Stimulated activated CD8-positive, alpha-beta memory T cell treated with anti-CD3 and anti-CD28 coated beads, Interleukin-4, amount 100 ng/mL, for 24 hours (primary cell): ENCODE results near the gene DMRTB1.

Experiments
- DNase-seq: peaks from one replicate; pipeline ENCODE4 v3.0.0-alpha.2; 2020; ENCODE audit warnings: low read depth

The DMRTB1 gene

DNA sequence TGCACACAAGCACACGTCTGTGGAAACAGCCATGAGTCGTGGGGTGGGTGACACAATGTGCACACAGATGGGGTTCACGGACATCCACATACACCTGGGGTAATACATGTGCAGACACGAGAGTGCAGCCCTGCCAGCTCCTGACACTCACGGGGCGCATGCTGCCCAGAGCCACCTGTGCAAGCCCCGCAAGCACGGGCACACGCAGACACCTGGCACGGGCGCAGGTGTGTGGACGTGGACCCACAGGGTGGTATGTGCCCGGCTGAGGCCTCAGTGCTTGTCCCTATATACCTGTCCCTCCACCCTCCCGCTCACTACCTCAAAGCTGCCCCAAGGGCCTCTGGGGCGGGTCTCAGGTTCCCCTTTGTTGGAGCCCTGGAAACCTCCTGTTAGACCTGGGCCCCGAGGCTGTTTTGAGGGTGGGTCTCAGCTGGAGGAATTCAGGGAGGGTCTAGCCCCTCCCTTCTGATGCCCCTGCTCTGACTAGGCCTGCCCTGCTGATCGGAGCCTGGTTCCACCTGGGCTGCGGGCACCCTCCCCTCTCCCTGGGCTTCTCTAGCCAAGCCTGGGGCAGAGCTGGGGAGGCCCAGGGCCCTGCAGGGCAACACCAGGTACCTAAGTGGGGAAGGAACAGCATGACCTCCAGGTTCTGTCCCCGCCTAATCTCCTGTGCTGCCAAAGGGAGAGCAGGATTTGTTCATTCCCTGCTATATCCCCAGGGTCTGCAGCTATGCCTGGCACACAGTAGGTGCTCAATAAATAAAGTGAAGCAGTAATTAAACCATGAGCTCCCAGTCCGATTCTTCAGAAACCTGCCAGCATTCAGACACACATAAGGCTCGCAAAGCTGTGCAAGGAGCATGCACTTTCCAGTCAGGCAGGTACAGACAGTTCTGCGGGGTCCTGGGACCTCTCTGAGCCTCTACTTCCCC lies 49.1 kb downstream of the DMRTB1 start:
- no peak for DNase-seq

DNA sequence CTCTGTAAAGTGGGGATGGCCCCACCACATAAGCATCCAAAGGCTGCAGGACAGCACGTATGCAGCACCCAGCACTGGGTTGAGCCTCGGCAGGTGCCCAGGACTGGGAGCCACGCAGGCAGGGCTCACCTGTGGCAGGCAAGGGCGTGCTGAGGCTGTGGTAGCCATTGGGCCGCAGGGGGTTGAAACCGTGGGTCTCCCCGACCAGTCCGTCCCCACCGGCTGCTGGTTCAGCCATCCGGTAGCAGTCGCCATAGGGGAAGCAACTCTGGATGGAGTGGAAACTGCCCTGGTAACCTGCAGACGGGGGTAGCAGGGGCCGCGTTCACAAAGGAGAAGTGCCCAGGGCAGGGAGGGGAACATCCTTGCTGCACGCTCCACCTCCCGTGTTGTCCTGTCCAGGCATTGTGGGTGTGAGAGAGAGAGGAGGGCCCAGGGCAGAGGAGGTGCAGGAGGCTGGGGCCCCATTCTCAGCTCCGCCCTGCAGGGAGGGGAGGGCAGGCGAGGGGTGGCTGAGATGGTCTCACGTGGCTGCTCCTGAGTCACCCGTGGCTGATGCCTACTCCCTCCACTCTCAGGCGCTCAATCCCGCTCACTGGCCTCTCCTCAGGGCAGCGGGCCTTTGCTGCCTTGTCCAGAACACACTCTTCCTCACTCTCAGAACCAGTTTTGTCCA lies 49.9 kb downstream of the DMRTB1 start:
- DNase-seq, result no peak

- DNase-seq, result no peak
These were observed 50.6 kb downstream of the DMRTB1 start for GRCh38 chr1:53509775-53510174.

- no peak for DNase-seq
These were observed 51.0 kb downstream of the DMRTB1 start for GRCh38 chr1:53510215-53510614.

GRCh38 chr1:53511323-53511932 lies 52.2 kb downstream of the DMRTB1 start:
- DNase-seq, result no peak

DNA sequence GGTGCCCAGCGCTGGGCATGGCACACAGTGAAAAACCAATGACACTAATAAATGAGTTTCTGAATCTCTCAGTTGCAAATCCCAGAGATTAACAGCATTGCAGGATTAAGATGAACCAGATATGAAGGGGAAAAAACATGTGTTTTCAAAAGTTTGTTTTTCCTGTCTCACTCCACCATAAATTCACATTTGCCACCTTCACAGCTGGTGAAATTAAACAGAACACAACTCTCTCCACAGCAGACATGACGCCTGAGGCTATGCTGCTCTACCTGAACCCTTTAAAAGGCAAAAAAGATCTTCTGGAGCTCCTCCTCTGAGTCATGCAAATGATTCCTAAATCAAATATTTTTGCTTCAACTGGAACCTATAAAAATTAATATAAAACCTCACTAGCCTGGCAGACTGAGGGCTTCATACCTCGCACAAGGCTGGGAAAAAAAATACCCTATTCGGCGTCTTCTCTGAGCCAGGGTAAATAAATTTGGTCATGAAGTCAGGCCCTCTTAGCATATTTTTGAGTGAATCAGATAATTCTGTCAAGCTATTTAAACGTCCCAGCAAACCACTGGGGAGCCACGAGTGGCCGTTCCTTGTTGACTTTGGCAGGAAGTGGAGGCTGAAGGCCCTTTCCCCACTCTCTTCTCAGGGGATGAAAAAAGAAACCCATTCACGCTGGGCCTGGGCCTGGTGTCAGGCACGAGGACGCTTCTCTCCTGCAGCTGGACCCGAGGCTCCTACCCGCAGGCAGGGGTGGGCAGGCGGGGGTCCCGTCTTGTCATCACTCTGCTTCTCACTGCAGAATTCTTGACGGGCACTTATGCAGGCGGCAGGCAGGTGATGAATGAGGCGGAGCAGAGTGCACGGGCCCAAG lies 53.0 kb downstream of the DMRTB1 start:
- DNase-seq, result no peak

DNA sequence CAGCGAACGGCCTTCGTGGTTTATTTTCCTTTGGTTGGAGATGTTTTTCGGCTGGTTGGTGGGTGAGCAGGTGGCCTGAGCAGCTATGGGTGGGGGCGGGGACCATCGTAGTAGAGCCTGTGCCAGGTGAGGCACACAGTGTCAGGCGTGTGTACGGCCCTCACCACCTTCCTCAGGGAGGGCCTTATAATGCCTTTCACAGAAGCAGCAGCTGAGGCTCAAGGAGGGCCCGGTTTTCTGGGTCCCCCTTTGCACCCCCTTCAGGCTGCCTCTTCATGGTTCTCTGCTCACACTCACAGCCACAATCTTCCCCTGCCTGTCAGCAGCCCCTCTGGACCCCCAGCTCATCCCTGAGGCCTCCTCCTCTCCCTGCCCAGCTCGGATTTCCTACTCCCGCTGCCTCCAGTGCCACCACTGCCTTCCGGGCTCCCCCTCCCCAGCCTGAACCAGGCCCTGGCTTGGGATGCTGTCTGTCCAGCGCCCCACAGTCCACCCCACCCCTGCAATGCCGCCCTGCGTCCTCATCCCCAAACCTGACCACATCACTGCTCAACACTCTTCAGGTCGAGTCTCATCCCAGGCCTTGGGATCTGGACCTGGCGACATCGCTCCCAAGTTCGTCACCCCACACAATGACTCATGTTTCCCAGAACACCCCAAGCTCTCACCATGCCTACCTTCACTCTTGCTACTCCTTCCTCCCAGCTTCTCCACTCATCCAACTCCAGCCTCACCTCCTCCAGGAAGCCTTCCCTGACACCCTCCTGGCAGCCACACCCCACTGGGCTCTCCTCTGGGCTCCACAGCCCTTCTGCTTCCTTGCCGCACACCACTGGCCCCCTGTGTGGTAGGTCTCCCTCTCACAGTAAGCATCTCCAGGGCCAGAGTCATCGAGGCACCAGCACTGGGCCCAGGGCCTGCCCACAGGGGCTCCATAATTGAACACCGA lies 53.9 kb downstream of the DMRTB1 start:
- DNase-seq, result no peak

GRCh38 chr1:53513846-53514245 lies 54.6 kb downstream of the DMRTB1 start:
- DNase-seq, result no peak

DNA sequence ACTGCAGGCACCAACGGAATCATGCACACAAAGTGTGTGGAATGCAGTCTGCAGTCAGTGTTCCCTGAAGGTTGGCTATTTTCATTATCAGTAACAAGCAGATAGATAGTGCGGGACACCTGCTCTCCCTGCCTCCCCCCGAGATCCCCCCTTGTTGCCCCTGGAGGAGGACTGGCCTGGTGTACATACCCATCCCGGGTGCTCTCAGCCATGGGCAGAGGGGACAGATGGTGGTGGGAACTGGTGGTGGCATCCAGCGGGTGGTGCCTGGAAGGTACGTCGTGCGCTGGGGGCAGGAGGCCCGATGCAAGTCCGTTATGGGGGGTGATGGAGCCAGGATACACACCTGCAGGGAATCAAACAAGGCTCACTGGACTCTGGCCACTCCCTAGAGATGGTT lies 55.2 kb downstream of the DMRTB1 start:
- no peak for DNase-seq

GRCh38 chr1:53516181-53516580 lies 57.0 kb downstream of the DMRTB1 start:
- no peak for DNase-seq
